ENCODE measurements around the gene ETV6.

ETV6 gene

DNA sequence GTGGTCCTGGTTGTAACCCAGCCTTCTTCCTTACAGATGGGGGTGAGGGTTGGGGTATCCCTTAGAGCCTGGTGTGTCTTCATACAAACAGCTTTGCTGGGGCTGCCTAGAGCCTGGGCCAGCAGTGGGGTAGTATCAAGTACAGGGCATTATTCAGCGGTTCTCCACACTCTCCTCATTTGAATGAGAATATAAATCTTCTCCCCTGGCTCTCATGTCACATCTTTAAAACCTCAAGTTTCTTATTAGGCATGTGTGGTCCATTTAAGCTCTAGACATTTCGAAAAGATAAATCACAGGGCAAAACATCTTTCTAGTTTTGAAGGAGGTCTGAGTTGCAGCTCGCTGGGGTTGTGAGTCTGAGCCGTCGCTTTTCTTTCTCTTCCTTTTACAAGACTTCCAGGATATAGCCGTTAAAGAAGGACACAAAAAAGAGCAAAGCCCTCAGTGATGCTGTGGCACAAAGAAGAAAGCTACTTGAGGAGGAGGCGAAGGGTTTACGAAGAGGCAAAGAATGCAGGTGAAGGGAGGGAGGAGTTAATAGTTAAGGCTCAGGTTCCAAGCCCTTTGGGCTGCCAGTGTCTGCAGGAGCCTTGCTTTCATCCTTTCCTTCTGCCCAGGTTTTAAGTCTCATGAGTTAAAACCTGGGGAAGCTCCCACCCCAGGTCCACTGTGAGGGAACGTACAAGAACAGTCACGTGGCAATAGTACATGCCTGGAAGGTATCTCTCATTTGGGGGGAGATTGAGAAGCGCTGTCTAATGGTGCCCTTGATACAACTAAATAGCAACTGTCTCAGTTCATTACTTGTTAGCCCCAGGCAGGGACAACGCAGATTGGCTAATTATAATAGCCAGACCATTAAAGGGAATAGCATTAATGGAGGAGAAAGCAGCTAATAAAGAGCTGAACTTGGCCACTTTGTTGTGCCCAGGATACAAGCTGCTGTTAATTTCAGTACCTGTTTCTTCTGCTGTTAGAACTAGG lies 94.2 kb downstream of the ETV6 start:
- DNase-seq (ENCODE audit: low read depth): no peak

DNA sequence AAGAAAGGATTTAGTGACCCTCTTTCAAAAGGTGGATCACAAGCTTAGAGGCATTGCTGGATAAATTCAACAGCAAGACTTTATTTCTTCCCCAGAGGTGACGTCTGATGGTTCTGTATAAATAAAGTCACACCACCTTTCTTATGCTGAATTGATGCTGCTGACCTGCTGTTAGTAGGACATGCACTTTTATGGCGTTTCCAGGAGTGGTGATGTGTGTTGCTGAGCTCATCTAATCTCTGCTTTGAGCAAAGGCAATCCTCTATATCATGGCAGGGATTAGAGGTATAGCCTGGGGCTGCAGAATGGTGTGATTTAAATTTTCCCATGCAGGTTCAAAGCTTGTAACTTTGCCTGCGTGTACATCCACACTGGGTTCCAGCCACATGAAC lies 94.9 kb downstream of the ETV6 start:
- DNase-seq (ENCODE audit: low read depth): no peak

DNA sequence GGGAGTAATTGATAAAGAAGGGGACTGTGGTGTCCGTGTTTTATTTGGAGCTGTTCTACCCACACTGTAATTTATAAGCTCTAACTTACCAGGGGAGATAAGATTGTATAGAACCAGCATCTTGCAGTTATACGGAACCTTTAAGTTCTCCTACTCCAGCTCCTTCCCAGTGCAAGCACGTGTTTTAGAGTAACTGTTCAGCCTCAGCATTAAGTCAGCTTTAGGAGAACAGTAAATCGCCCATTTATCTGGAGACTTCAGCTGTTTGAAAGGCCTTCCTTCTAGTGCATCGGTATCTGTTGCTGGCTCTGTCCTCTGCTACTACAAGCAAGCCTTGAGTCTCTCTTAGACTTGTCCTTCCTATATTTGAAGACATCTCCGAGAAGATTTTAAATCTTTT lies 95.6 kb downstream of the ETV6 start:
- no peak for DNase-seq (ENCODE audit: low read depth)

DNA sequence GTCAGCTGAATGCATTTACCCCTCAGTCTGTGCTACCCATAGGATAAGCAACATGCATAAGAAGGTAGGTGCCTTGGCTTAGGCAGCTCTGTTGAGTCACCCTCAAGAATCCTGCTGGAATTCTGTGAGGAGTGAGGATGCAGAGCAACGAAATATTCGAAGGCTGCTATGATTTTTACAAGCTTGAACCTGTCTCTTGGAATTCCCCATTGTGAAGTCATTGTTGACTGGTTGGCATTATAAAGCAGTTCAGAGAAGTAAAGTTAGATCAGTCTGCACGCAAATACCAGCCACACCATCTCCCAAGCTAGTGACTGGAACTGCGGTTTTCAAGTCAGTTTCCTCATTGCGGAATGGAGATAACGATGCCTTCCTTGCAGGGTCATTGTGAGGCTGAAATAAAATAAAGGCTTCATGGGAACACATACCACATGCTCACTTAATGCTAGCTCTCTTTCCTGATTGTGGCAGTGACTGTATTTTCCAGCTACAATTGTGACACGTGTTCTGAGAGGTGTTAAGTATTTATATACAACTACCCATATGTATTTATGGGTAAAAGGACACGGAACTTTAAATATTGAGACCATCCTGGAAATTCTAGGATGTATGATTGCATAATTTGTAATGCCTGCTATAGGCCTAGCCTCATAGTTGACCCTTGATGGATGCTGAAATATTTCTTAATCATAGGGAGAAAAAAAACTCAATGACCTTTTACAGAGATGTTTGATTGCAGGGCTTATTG lies 96.7 kb downstream of the ETV6 start:
- no peak for DNase-seq (ENCODE audit: low read depth)

DNA sequence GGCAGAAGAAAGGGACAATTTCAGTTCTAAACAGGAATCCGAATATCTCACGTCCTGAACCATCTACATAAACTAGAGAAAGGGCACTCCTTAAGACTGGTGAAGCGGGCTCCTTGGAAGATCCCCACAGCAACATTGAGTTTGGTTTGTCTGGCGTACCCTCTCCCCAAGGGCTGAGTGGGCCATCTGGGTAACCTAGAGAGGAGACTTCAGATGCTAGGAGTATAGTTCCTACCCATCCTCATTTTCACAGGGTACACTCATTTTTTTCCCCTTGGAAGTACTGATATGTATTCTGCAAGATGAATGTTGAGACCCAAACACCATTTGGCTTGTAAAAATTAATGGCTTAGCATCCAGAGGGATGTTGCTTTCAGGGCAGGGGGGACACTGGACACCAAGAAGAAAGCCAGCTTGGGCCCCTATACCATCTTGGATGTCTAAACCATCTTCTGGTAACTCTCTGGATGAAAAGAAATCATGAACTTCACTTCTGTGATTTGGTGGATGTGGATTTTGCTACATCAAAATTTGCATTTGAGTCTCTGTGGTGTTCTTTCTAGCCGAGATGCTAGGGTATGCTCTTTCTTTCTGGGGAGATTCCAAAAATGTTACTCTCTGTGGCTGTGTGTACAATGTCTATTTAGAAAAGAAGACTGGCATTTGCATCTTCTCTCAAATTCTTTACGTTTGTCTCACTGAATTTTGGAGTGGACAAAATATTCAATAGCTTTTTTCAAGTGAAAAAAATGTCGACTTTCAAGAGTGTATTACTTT lies 97.7 kb downstream of the ETV6 start:
- no peak for DNase-seq (ENCODE audit: low read depth)

DNA sequence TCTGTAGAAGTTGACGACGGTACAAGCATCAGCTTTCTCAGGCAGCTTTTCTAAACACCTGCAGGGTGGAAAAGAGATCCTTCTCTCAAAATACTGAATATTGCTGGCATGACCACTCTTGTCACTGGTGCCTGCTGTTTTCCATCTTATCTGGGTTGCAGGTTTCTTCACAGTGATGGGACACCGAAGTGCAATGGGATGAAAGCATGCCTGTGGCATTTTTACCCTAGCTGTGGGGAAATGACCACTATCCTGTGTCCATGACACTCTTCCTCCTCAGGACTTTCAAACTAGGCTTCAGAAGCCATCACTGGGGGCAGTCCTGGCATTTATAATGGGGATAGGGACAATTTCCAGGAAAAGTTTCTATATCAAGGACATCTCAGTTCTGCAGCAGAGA lies 98.5 kb downstream of the ETV6 start:
- DNase-seq (ENCODE audit: low read depth): no peak

DNA sequence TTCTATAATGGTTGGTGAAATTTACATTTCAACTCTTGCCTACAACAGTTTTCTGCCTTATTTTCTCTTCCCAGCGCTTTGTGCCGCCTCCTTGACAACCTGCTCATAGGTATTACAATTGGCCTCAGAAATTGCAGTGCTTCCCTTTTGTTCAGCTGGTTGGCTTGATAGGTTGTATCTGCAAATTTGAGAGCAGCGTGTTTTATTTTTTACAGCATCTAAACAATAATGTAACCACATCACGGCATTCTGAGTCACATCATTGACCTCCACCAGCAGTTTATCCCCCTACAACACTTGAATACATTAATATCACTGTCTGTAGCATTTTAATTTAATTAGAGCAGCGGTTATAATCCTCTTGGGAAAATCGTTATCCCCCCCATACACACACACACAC lies 99.4 kb downstream of the ETV6 start:
- DNase-seq (ENCODE audit: low read depth): no peak

DNA sequence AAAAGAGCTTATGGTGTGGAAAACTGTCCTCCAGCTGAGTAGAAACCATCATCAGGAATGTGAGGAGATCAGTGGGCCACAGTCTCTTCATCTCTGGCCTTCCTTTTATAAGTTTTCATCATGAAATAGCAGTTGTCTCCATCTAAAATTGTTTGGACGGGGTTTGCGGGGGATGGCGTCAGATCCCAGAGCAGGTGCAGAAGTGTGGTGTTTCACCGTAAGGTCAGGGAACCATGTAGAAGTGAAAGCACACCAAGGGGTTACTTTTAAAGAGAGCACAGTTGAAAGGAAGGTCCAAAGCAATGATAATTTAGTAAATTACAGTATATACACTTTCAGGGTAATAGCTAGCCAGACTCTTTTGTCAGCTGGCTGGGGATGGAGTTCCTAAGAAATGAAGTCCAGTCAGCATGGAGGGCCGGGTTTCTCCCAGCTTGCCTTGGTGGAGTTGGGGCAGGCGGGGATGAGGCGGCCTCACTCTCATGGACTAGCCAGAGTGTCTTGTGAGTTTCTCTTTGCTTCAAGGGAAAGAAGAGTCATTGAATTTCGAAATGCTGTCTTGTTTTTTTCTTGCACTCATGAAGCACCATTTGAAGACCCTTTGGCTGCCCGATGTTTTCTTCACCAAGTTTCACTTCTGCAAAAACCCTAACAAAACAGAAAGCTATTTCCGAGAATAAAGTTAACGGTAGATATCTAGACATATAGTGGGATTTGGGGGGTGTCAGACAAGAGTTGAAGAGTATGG lies 100.6 kb downstream of the ETV6 start:
- DNase-seq (ENCODE audit: low read depth): no peak

DNA sequence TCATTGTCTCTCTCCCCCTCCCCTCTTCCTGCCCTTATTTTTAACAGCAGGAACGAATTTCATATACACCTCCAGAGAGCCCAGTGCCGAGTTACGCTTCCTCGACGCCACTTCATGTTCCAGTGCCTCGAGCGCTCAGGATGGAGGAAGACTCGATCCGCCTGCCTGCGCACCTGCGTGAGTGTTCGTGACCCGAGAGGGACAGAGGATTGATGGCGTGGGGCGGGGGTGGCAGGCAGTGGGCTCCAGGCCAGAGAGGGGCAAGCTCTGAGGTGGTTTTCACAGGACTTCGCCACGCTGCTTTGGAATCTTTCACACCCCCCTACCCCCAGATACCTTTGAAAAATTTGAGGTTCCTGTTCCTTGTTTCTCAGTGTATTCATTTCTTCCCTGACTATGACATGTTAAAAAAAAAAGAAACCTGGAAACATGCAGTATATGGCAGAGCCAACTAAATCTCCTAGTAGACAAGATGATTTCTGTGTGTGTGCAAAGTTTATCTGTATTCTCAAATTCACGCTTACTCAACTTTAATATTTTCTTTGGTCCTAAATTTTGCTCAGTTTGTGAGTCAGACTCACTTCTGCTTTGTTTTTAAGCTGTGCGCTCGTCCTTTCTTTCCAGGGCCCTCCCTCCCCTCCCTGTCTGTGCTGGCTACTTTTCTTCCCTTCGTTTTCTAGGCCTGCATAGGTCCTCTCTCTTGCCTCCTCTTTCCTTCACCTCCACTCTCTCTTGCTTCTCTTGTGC lies 103.1 kb downstream of the ETV6 start:
- no peak for DNase-seq (ENCODE audit: low read depth)

DNA sequence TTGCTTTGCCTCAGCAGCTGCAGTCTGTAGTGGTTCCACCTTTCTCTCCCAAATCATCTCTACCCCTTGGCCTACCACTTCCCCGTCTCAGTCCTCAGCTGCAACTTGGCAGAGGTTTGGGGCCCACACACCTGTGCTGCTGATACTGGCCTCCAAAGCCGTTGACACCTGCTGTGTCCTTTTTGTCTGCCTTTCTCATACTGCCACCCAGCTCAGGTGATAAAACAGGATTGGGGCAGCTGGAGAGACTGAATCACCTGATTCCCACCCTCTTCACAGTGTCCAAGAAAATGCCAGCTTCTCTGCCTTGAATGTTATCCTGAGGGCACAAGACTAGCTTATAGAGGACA lies 103.7 kb downstream of the ETV6 start:
- no peak for DNase-seq (ENCODE audit: low read depth)

DNA sequence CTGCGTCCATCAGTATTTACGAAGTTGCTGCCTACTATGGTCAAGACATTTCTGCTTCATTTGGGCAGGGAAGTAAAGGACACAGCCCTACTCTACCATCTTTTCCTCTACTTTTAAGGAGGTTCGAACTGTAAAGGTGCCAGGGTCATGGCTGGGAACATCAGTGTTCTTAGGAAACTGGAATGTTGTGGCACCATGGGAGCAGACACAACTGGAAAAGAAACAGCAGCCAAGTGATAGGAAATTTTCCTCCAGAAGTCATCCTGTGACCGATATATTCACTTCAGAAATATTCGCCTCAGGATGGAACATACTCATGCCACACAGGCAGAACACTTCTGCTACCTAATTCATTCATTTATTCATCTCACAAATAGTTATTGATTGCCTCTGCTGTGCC lies 104.4 kb downstream of the ETV6 start:
- no peak for DNase-seq (ENCODE audit: low read depth)

DNA sequence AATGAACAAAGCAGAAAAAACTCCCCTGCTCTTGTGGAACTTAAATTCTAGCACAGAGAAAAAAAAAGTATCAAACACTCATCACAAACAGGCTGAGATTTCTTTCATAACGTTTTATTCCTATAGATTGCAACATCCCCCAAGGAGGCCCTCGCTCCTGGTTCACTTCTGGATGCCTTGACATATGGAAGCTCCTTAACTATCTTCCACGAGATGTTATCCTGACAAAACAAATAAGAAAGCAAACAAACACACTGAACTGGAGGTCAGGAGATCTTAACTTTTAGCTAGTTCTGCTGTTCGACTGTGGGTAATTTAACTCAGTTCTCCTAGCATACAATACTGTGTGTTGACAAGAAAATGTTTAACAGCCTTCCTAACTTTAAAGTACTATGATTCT lies 104.8 kb downstream of the ETV6 start:
- DNase-seq (ENCODE audit: low read depth): no peak

DNA sequence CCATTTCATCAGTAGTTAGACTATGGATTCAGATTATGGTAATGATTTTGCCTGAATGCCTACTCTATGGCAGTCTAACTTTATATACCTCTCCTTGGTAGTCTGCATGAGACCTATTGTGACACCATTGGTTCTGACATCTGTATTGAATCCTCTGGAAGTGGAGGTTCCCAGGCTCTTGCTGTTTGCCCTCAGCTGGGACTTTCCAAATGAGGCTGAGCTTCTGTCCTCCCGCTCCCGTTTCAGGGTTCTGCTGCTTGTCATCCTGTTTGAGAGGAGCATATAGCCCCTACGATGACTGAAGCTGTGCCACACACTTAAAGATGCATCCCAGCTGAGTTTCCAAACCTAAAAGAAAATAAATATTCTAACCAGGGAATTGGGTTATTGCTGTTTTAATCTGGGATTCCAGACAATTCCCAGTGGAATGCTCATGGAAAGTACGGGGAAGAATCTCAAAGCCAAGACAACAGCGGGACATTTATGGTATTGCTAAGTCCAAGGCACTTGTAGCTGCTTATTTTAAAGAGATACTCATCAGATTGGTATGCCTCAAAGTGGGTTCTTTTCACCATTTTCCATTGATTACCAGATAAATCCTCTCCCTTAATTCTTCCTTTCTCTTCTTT lies 105.9 kb downstream of the ETV6 start:
- no peak for DNase-seq (ENCODE audit: low read depth)

DNA sequence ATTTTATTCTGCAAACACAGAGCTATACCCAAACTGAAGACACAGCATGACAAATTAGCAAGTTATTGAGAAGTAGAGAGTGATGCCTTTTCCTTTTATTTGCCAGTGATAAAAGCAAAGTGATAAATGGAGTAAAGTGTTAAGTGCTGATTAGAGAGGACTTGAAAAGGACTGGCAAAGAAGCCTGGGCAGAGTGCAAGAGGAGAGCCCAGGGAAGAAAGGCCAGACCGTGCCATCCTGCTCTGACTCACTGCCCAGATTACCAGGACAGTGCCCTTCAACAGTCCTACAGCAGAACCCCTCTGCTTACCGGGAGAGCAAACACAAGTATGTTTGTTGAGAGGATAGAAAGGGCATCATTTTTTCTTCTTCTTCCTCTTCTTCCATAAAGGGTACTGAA lies 106.5 kb downstream of the ETV6 start:
- no peak for DNase-seq (ENCODE audit: low read depth)

DNA sequence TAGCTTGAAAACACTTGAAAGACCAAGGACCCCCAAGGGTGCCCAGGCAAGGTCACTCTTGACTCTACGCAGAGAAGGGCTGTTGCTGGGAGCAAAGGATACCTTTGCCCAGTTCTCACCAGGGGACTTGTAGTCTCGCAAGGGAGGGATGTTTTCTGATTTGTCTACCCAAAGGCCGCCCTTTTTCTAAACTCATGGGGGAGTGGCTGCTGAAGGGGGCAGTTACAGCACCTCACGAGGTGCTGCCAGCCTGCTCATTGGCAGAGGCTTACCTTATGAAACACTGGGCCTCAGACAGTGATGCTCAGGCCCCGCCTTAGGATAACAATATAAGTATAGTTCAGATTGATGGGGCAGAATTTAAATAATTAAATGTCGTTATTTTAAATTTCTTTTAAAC lies 107.0 kb downstream of the ETV6 start:
- DNase-seq (ENCODE audit: low read depth): no peak

DNA sequence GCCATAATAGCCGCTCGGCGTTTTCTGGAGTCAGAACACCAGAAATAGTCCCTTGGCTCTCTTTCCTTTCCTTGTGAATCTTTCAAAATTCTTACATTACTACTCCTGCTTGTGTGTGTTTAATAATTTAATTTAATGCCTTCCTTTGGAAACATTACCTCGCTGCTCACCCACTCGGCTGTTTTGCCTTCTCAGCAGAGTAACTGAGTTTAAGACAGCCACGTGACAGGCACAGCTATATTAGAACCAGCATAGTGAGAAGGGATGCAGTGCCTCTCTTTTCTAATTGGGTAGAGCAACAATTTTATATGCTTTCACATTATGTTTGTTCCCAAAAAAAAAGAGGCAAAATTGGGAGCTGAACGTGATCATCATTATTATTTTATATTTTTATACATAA lies 107.6 kb downstream of the ETV6 start:
- no peak for DNase-seq (ENCODE audit: low read depth)

DNA sequence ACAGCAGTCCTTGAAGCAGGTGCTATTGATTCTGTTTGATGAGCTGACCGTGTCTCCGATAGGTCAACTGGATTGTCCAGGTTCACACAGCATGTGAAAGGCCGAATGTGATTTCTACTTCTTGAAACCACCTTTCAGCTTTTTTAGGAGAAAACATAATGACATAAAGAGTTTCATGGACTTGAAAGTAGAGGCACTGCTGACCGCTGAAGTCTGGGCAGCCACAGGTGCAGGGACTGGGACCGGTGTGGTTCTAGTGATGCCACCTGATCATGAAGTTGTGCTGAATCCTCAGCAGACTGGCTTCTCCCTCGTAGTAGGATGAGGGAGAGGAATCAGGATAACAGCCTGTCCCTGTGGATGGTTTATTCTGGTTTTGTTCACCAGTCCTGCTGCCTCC lies 108.1 kb downstream of the ETV6 start:
- DNase-seq (ENCODE audit: low read depth): no peak

DNA sequence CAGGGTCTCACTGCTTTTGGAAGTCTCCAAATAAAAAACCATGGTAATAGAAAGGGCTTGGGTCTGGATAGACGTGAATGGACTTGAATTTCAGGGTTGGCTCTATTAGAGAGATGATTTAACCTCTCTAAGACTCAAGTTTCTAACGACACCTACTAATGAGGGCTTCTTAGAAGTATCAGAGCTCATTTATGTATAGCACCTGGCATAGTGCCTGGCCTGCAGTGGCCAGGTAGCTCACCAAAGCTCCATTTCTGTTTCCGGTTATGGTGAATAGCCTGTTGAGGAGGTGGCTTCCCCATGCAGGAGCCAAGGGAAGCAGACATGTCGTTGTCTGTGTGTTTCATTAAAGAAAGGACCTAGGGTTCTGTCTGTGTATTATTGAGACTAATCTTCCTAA lies 108.6 kb downstream of the ETV6 start:
- DNase-seq (ENCODE audit: low read depth): no peak

DNA sequence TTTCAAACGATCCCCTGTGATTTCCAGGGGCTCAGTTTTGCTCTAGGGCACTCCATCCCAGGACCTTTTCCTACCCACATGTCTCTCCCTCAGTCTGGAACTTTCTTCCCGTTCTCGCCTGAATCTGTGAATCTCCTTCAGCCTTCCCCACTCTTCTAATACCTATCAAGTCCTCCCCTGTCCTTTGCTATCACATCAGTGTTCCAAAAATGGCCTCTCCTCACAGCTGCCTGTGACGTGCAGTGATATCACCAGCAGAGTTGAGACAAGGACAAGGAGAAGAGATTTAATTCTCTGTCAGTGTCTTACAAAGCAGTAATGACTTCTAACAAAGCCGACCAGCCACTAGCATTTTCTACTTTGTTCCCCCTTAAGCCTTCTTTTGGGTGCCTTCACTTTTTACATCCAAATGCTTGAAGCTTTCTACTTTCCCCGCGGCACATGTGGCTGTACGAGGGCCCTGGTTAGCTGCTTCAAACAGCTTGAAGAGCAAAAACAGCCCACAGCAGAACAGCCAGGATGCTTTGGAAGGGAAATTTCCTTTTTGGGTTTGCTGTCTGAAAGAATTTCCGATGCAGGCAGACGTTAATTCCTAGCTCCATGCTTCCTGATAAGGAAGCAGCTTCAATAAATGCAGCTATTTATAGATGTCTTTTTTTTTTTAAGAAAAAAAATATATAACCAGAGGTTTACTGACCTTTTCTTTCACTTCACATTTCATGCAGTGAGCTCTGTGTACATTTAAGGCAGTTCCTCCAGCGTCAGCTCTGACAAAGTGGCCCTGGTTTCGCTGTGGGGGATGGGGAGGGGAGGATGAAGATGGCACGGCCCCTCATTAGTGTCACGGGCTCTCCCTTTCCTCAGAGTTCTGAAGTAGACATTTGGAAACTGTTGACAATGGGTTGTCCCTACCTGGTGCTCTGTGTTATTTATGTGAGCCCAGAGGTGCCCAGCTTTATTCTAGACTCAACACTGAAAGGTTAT lies 109.3 kb downstream of the ETV6 start:
- no peak for DNase-seq (ENCODE audit: low read depth)

DNA sequence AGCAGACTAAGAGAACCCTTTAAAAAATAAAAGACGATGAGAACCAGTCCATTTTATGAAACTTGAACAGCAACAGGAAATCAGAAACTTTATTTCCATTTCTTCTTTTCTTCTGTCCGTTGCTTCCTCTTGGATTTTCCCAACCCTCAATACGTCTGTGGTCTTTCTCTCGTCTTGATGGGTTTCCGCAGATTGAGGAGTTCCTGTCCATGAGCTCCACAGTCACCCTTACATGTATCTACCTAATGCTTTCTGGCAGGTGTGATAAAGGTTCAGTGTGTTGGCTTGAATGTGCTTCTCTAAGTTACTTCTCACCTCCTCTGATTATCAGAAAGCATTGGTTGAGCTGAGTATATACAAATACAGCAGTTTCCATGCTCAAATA lies 110.0 kb downstream of the ETV6 start:
- no peak for DNase-seq (ENCODE audit: low read depth)
